Colonic mucosa (tissue), 4 donors: ENCODE data around the gene OSBPL6. TPM values are rescaled to one million over a fixed set of nuclear protein-coding genes. Genes with fewer than 3 reads are reported as not detected.
A peak's percentile ranks its signal among the peaks of the same experiment; 100 is the strongest.
"Not testable (repeated sequence)": the region's sequence is repeated elsewhere in the genome, so short reads cannot be mapped to it uniquely, and the experiment has no call there.

Experiments used
- DNase-seq: peaks from one replicate; pipeline ENCODE4 v3.0.0-alpha.2; 2020
- H3K27ac ChIP-seq: fragments of 200-600 bp; one replicate; pipeline ENCODE4 v1.8.0; 2021
- H3K27me3 ChIP-seq: fragments of 200-600 bp; one replicate; pipeline ENCODE4 v1.8.0; 2021
- H3K36me3 ChIP-seq: fragments of 200-600 bp; one replicate; pipeline ENCODE4 v1.8.0; 2021
- H3K4me1 ChIP-seq: fragments of 200-600 bp; one replicate; pipeline ENCODE4 v1.8.0; 2021; ENCODE audit warnings: mild to moderate bottlenecking
- H3K4me3 ChIP-seq: fragments of 200-600 bp; one replicate; pipeline ENCODE4 v1.8.0; 2021
- H3K9ac ChIP-seq, 2 donors: one replicate each; pipeline ENCODE4 v1.7.0; 2013; ENCODE audit warnings: control low read depth in 2 of 2, low read depth in 2 of 2, low read length in 2 of 2
- H3K9me3 ChIP-seq: fragments of 200-600 bp; one replicate; pipeline ENCODE4 v1.8.0; 2021
- CTCF ChIP-seq: fragments of 200-600 bp; IDR thresholded peaks from one replicate; pipeline ENCODE4 v1.8.0; 2022; ENCODE audit warnings: antibody characterized with exemption, mild to moderate bottlenecking
- intact Hi-C: fragments of 100-400 bp; cut with DNase I; formaldehyde crosslinking; loops from one replicate; pipeline ENCODE4 v1.14.1; 2022
- total RNA-seq, 2 donors: library from RNA; stranded (reverse); fragmentation: NEBNext Ultra II Directional in 1 of 2; extraction: Animal tissue kit (Norgen Biotek cat#: 25700) in 1 of 2; gene quantifications; one replicate each; pipeline ENCODE4 v1.2.1, GENCODE V29; 2021
- donor health status: healthy.
- donor health status: DM: no; HTN: no; CAD: no.
- donor health status: DM: no; HTN: no; CAD: no.

OSBPL6 gene
- total RNA-seq, 2 donors from 2014 or later = 0.58 to 0.72 TPM

DNA sequence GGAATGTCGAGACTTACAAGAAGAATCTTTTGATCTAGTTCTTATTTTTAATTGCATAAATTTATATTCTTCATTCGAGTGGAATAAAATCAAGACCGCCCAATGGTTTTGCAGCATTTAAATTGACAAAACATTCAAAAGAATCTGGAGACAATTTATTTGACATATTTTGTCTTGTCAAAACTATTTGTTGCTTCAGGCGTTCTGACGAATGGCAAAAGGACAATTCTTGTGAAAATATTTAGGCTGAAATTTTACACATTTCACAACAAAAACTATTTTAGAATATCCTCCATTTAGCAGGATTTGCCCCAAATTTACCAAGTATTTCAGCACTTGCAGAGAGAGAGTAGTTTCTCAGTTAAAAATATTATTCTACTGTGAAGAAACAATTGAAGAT lies 214.9 kb downstream of the OSBPL6 start:
- no peak for TF ChIP-seq CTCF
- Histone ChIP-seq H3K27me3 (no peaks in the 10 kb centered on the region), H3K4me3 (no peak overlapping the region), H3K9ac (no peak overlapping the region), H3K4me1 (no peaks in the 10 kb centered on the region), H3K9me3 (no peaks in the 10 kb centered on the region), H3K27ac (no peak overlapping the region), H3K36me3 (no peaks in the 10 kb centered on the region)
- no peak for DNase-seq
- intact Hi-C loops = no loop called here

- H3K9ac ChIP-seq = no peak overlapping the region
- no peak for TF ChIP-seq CTCF
- peak; percentile 36 for DNase-seq
- no peaks in the 10 kb centered on the region for H3K27me3 ChIP-seq
- H3K27ac ChIP-seq = no peak overlapping the region
- H3K4me1 ChIP-seq = no peaks in the 10 kb centered on the region
- no peak overlapping the region for H3K4me3 ChIP-seq
- intact Hi-C loops = no loop called here
- no peaks in the 10 kb centered on the region for H3K9me3 ChIP-seq
- no peaks in the 10 kb centered on the region for H3K36me3 ChIP-seq
Observed at GRCh38 chr2:178412047-178412446, 217.7 kb downstream of the OSBPL6 start.

DNA sequence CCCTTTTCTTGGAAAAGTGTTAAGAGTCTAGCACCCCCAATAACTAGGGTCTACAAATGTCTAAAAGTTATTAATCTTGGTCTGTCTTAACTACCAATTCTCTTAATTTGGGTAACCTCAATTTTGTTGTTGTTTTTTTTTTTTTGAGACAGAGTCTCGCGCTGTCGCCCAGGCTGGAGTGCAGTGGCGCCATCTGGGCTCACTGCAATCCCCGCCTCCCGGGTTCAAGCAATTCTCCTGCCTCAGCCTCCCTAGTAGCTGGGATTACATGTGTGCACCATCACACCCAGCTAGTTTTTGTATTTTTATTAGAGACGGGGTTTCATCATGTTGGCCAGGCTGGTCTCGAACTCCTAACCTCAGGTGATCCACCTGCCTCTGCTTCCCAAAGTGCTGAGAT lies 218.1 kb downstream of the OSBPL6 start:
- H3K27me3 ChIP-seq, intact Hi-C loops, H3K36me3 ChIP-seq, DNase-seq, H3K9ac ChIP-seq, H3K27ac ChIP-seq, H3K4me1 ChIP-seq, H3K9me3 ChIP-seq, H3K4me3 ChIP-seq: not testable (repeated sequence)

DNA sequence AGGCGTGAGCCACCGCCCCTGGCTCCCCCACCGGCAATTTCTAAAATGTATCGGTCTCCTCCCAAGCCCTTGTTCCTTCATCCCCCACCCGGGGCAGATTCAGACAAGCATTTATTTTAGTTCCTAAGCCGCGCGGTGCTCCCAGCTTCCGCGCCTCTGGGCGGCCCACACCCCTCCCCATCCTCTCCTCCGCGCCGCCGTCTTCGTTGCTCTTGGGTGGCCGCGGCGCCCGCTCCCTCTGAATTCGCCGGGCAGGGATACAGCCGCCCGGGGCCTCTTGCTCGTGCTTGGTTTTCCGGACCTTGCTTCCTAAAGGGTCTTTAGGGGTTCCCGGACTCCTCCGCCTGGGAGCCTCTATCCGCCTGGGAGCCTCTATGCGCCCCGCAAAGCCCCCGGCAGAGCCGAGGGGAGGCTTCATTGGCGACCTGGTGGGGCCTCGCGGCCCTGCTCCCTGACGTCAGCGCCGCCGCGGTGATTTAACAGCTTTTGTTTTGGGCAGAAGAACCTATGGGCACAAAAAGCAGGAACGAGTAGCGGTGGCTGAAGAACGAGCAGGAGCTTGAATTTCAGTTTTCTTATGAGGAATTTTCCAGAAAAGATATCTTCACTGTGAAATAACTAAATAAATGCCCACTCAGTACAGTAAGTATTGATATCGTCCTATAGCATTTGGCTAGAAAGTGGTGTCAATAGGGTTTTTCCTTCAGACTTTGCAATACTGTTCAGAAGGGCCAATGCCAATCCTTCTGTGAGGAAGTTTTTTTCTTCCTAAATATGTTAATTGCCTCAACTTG lies 219.4 kb downstream of the OSBPL6 start:
- Histone ChIP-seq H3K27ac (peak overlapping the region; percentile 56), H3K9me3 (no peaks in the 10 kb centered on the region), H3K4me1 (no peaks in the 10 kb centered on the region), H3K36me3 (no peaks in the 10 kb centered on the region), H3K27me3 (no peaks in the 10 kb centered on the region), H3K4me3 (peak overlapping the region; percentile 39), H3K9ac (peak overlapping the region; percentile 69 to 79)
- intact Hi-C loops = no loop called here
- TF ChIP-seq CTCF = no peak
- DNase-seq = peak; percentile 71

DNA sequence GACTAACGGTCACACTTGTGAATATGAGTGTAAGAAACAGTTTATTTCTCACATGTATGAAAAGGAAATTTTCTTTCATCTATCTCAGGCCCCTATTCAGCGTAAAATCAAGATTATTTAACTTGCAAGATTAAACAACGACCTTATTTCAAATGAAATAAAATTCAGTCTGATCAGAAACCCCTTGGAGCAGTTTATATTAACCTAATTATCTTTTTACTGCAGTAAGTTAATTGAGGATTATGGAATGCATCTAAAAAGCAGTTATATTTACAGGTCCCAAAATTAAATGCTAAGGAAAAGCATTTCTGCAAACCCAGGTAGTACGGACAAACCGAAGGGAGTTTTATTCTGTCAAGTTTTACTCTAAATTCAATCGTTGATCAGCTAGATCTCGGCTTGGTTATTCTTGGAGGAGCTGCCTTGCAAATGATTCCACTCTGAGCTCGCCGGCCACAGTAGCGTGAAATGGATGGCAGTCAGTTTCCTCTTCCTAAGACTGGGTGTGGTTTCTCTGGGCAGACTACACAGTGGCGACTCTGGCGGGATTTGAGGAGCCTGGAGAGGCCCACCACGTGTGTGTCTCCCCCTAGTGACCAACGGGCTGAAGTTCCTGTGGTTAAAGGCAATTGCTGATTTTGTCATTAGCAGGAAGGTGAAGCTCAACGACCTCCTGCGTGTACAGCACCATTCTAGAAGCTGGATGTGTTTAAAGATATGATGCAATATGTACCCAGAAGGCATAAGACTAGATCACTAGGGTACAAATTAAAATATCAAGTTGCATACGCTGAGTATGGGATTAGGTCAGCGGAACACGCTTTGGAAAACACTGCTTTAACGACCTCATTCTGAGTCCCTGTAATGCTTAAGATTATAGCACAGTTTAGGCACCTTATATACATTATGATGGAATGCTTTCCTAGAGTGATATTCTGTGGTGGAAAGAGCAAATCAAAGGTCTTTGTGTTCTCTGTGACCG lies 220.2 kb downstream of the OSBPL6 start:
- Histone ChIP-seq H3K27ac (peak overlapping the region; percentile 56), H3K4me1 (no peaks in the 10 kb centered on the region), H3K9ac (peak overlapping the region in 1 of 2 donors; percentile 69), H3K36me3 (no peaks in the 10 kb centered on the region), H3K27me3 (no peaks in the 10 kb centered on the region), H3K4me3 (peak overlapping the region; percentile 39), H3K9me3 (no peaks in the 10 kb centered on the region)
- peak; percentile 91 for DNase-seq
- intact Hi-C loops = loop anchor here (5.0 kb wide), 1 partner anchor 302 kb away; the partner anchor contains the start of gene RBM45
- peak; percentile 83 for TF ChIP-seq CTCF
